OCI-LY3 (cell line): ENCODE data around the gene PKD1.

Experiments used
- H2AFZ ChIP-seq: fragments of 200-600, 300-600 bp; shearing (Covaris generic); 2 replicates; pipeline ENCODE4 v1.6.0; 2014; ENCODE audit warnings: antibody characterized with exemption, low read depth, low read length
- H3K27ac ChIP-seq: fragments of 200-600, 300-600 bp; sonication (generic); 2 replicates; pipeline ENCODE4 v1.5.1; 2014; ENCODE audit warnings: mild to moderate bottlenecking, low read length, moderate library complexity, mixed read lengths
- H3K27me3 ChIP-seq: fragments of 200-600, 300-600 bp; sonication (generic); 2 replicates; pipeline ENCODE4 v1.6.1; 2014; ENCODE audit warnings: low read depth, low read length, mixed read lengths
- H3K36me3 ChIP-seq: fragments of 200-600, 300-600 bp; sonication (generic); replicated peaks from 2 replicates; pipeline ENCODE3; 2014; ENCODE audit warnings: low read depth, low read length, mixed read lengths
- H3K4me1 ChIP-seq: fragments of 300-600, 200-600 bp; sonication (generic); 2 replicates; pipeline ENCODE4 v1.6.1; 2014; ENCODE audit warnings: low read length, mixed read lengths
- H3K4me2 ChIP-seq: fragments of 200-600, 300-600 bp; sonication (generic); 2 replicates; pipeline ENCODE4 v1.6.1; 2014; ENCODE audit warnings: low read length, mixed read lengths
- H3K4me3 ChIP-seq: fragments of 300-600, 200-600 bp; sonication (generic); 2 replicates; pipeline ENCODE4 v1.5.1; 2014; ENCODE audit warnings: antibody characterized with exemption, mild to moderate bottlenecking, low read length, moderate library complexity
- H3K79me2 ChIP-seq: fragments of 300-600, 200-600 bp; shearing (Covaris generic); 2 replicates; pipeline ENCODE4 v1.6.1; 2014; ENCODE audit warnings: mild to moderate bottlenecking, low read length, mixed read lengths
- H3K9ac ChIP-seq: fragments of 300-600, 200-600 bp; shearing (Covaris generic); 2 replicates; pipeline ENCODE4 v1.6.0; 2014; ENCODE audit warnings: mild to moderate bottlenecking, low read length, moderate library complexity
- H3K9me3 ChIP-seq: fragments of 200-600, 300-600 bp; shearing (Covaris generic); 2 replicates; pipeline ENCODE4 v1.6.1; 2014; ENCODE audit warnings: low read length, mixed read lengths; ENCODE audit not compliant: insufficient read depth
- H4K20me1 ChIP-seq: fragments of 200-600, 300-600 bp; sonication (generic); 2 replicates; pipeline ENCODE4 v1.6.1; 2016; ENCODE audit warnings: low read length, mixed read lengths; ENCODE audit not compliant: insufficient read depth
- EZH2phosphoT487 ChIP-seq: fragments of 200-600 bp; shearing (Covaris generic); IDR thresholded peaks from 2 replicates; pipeline ENCODE4 v1.6.1; 2018; ENCODE audit warnings: antibody characterized with exemption, mixed run types, low read depth
- TF ChIP-seq, protein P1 (sequence below): fragments of 200-600, 300-600 bp; sonication (generic); IDR thresholded peaks from 2 replicates; pipeline ENCODE4 v1.5.1; 2014; ENCODE audit warnings: antibody characterized with exemption, low read length, low read depth

The PKD1 gene

DNA sequence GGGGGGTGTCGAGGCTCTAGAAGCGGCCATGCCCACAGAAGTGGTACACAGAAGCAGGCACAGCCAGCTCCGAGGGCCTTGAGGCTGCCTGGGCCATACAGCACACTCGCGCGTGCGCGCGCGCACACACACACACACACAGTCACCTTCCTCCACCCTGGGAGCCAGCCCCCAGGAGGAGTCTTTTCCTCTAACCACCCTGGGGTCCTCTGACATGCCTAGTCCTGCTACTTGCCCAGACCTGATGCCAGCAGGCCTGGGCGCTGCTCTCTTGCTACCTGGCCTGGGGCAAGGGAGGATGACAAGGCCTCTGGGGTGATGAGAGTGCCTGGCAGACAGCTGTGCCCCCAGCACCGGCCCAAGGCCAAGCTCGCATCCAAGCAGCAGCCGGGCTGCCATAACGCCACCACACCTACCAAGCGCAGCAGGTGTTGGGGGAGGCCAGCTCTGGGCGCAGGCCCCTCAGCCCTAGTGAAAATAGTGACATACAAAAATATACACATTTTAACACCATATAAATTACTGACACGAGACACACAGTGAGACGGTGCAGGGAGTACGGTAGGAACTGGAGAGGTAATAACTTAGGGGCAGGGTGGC lies 46.8 kb downstream of the PKD1 start:
- no peaks in the 10 kb centered on the region for H3K79me2 ChIP-seq
- peaks cover 4% of the 10 kb centered on the region for H3K36me3 ChIP-seq
- H3K4me3 ChIP-seq: no peak overlapping the region
- H3K27me3 ChIP-seq: no peaks in the 10 kb centered on the region
- H3K9ac ChIP-seq: no peak overlapping the region
- H4K20me1 ChIP-seq: no peaks in the 10 kb centered on the region
- no peak overlapping the region for H2AFZ ChIP-seq
- no peaks in the 10 kb centered on the region for H3K4me1 ChIP-seq
- TF ChIP-seq EZH2phosphoT487: no peak
- TF ChIP-seq, protein P1, sequence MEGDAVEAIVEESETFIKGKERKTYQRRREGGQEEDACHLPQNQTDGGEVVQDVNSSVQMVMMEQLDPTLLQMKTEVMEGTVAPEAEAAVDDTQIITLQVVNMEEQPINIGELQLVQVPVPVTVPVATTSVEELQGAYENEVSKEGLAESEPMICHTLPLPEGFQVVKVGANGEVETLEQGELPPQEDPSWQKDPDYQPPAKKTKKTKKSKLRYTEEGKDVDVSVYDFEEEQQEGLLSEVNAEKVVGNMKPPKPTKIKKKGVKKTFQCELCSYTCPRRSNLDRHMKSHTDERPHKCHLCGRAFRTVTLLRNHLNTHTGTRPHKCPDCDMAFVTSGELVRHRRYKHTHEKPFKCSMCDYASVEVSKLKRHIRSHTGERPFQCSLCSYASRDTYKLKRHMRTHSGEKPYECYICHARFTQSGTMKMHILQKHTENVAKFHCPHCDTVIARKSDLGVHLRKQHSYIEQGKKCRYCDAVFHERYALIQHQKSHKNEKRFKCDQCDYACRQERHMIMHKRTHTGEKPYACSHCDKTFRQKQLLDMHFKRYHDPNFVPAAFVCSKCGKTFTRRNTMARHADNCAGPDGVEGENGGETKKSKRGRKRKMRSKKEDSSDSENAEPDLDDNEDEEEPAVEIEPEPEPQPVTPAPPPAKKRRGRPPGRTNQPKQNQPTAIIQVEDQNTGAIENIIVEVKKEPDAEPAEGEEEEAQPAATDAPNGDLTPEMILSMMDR: no peak
- no peak overlapping the region for H3K4me2 ChIP-seq
- no peaks in the 10 kb centered on the region for H3K9me3 ChIP-seq
- no peak overlapping the region for H3K27ac ChIP-seq

- Histone ChIP-seq H3K36me3 (peaks cover 4% of the 10 kb centered on the region), H3K9ac (no peak overlapping the region), H3K27ac (no peak overlapping the region)
These were observed 47.7 kb downstream of the PKD1 start for GRCh38 chr16:2087748-2088631.

DNA sequence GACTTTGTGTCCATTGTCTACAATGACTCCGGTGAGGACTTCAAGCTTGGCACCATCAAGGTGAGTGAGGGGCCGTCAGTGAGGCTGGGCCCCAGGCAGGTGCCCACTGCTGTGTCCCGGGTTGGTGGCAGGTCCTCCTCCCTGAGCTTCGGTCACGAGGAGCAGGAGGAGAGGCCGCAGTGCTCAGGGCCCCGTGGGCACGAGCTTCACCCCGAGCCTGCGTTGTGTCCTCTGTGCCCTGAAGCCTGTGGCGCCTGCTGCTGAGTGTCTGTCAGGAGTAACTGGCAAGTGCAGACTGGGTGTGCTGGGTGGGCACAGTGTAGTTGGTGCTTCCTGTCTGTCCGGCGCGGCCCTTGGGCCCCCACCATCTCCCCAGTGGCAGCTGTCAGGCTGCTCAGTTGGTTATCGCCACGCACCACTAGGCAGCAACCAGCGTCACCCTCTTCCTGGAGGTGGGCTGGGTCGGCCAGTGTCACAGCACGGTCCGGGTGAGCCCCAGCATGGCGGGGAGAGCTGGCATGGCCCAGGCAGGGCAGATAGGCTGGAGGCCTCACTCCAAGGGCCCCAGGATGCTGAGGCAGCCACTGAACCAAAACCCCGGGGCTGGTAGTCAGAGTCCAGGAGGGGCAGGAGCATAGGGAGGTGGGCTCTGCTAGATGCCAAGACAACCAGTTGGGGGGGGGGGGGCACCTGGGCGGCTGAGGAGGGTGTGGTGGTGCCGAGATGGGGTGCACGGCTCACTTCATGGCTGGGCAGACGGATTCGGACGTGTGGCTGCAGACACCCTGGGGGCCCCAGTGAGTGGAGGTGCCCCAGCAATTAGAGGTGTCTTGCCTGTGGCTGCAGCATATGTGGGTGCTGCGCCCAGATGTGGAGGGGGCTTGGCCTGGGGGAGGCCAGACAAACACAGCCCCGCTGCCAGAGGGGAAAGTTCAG lies 48.6 kb downstream of the PKD1 start:
- no peaks in the 10 kb centered on the region for H3K4me1 ChIP-seq
- no peak overlapping the region for H2AFZ ChIP-seq
- no peak overlapping the region for H3K9ac ChIP-seq
- no peaks in the 10 kb centered on the region for H4K20me1 ChIP-seq
- H3K79me2 ChIP-seq: no peaks in the 10 kb centered on the region
- TF ChIP-seq, protein P1: no peak
- no peak for TF ChIP-seq EZH2phosphoT487
- H3K27ac ChIP-seq: no peak overlapping the region
- peaks cover 4% of the 10 kb centered on the region for H3K36me3 ChIP-seq
- no peak overlapping the region for H3K4me2 ChIP-seq
- H3K9me3 ChIP-seq: no peaks in the 10 kb centered on the region
- no peaks in the 10 kb centered on the region for H3K27me3 ChIP-seq
- no peak overlapping the region for H3K4me3 ChIP-seq

More at GRCh38 chr16:2087748-2088631, 47.7 kb downstream of the PKD1 start:
- Histone ChIP-seq H4K20me1 (no peaks in the 10 kb centered on the region), H3K4me1 (no peaks in the 10 kb centered on the region), H3K4me2 (no peak overlapping the region), H3K4me3 (no peak overlapping the region), H3K79me2 (no peaks in the 10 kb centered on the region), H2AFZ (no peak overlapping the region), H3K9me3 (no peaks in the 10 kb centered on the region), H3K27me3 (no peaks in the 10 kb centered on the region)
- no peak for TF ChIP-seq EZH2phosphoT487
- TF ChIP-seq, protein P1: no peak
